Erythroblast (primary cell): ENCODE measurements around the gene BTN1A1.

Experiments used
- GATA1 ChIP-seq: IDR thresholded peaks from 2 replicates; pipeline ENCODE4 v1.6.1; 2011; ENCODE audit warnings: low read depth, mild to moderate bottlenecking, control low read depth, low read length, moderate library complexity
- POLR2A ChIP-seq: IDR thresholded peaks from 2 replicates; pipeline ENCODE4 v1.6.1; 2011; ENCODE audit warnings: mild to moderate bottlenecking, low read length

- TF ChIP-seq POLR2A (no peak), GATA1 (no peak)
These were observed 16.7 kb downstream of the BTN1A1 start for GRCh38 chr6:26516481-26517427.
